T-cell (primary cell): Measurements from ENCODE around the gene IFT57. TPM values are rescaled to one million over a fixed set of nuclear protein-coding genes. Genes with fewer than 3 reads are reported as not detected.

Experiments
- ATAC-seq, 4 experiments: fragments of 200-7000 bp in 3 of 4; fragments of 150-1000 bp in 1 of 4; cut with Tn5 transposase; replicated peaks in 1 of 4; 1 replicate in 3 of 4; 2 replicates in 1 of 4; pipeline ENCODE4 v1.10.0; 2021; ENCODE audit warnings: moderate library complexity in 3 of 4, mild to moderate bottlenecking in 2 of 4, moderate number of reproducible peaks in 1 of 4
- CTCF ChIA-PET, 2 donors: fragments of 300-600 bp; sonication (Branson Sonifier 250); formaldehyde crosslinking; loops; one replicate each; lab custom pipeline; 2022; ENCODE audit warnings: antibody characterized with exemption in 2 of 2; lab: Charles Lee
- POLR2A ChIA-PET, 2 donors: fragments of 300-600 bp; sonication (Branson Sonifier 250); formaldehyde crosslinking; loops; one replicate each; lab custom pipeline; 2022; ENCODE audit warnings: antibody characterized with exemption in 2 of 2; lab: Charles Lee
- DNase-seq, 35 experiments: peaks; one replicate each; pipeline versions ENCODE4 v3.0.0 to v3.0.0-alpha.2; 2013 to 2023
- H3K27ac ChIP-seq: one replicate; pipeline ENCODE4 v1.5.1; 2013; ENCODE audit warnings: low read length
- H3K27me3 ChIP-seq, 2 experiments: replicated peaks in 1 of 2; 1 replicate in 1 of 2; 2 replicates in 1 of 2; pipeline versions ENCODE4 v1.6.1 to v1.7.0; 2013; ENCODE audit warnings: low read length in 1 of 2, mixed read lengths in 1 of 2; ENCODE audit not compliant: control insufficient read depth in 2 of 2, insufficient read depth in 2 of 2; ENCODE audit errors: extremely low read depth in 1 of 2
- H3K36me3 ChIP-seq, 2 donors: 1 replicate in 1 of 2; 2 replicates in 1 of 2; pipeline versions ENCODE4 v1.6.1 to v1.7.0; 2013; ENCODE audit warnings: low read length in 1 of 2; ENCODE audit not compliant: control insufficient read depth in 2 of 2, insufficient read depth in 1 of 2; ENCODE audit errors: extremely low read depth in 1 of 2
- H3K4me1 ChIP-seq, 2 experiments: 1 replicate in 1 of 2; 2 replicates in 1 of 2; pipeline versions ENCODE4 v1.6.1 to v1.7.0; 2013; ENCODE audit warnings: low read length in 2 of 2, mixed read lengths in 1 of 2; ENCODE audit not compliant: insufficient read depth in 2 of 2, control insufficient read depth in 1 of 2; ENCODE audit errors: extremely low read depth in 1 of 2
- H3K4me3 ChIP-seq, 2 donors: 1 replicate in 1 of 2; 2 replicates in 1 of 2; pipeline versions ENCODE4 v1.5.1 to v1.7.0; 2013; ENCODE audit warnings: mild to moderate bottlenecking in 2 of 2, low read length in 1 of 2, moderate library complexity in 1 of 2; ENCODE audit not compliant: control insufficient read depth in 1 of 2; ENCODE audit errors: extremely low read depth in 1 of 2
- H3K9me3 ChIP-seq: 2 replicates; pipeline ENCODE4 v1.7.0; 2013
- H3K27ac Mint-ChIP-seq, 2 donors: one replicate each; pipeline ENCODE4 v1.8.0; 2020 to 2021; ENCODE audit warnings: mild to moderate bottlenecking in 2 of 2, mixed read lengths in 2 of 2
- H3K27me3 Mint-ChIP-seq, 2 donors: one replicate each; pipeline ENCODE4 v1.8.0; 2021 to 2022; ENCODE audit warnings: mixed read lengths in 2 of 2
- H3K36me3 Mint-ChIP-seq: one replicate; pipeline ENCODE4 v1.8.0; 2021; ENCODE audit warnings: mixed read lengths
- H3K4me1 Mint-ChIP-seq, 3 donors: one replicate each; pipeline ENCODE4 v1.8.0; 2020 to 2022; ENCODE audit warnings: mixed read lengths in 3 of 3, mild to moderate bottlenecking in 1 of 3
- H3K4me3 Mint-ChIP-seq, 3 donors: one replicate each; pipeline ENCODE4 v1.8.0; 2020 to 2022; ENCODE audit warnings: mild to moderate bottlenecking in 3 of 3, mixed read lengths in 3 of 3, moderate library complexity in 3 of 3
- H3K9me3 Mint-ChIP-seq, 3 donors: one replicate each; pipeline ENCODE4 v1.8.0; 2020 to 2022; ENCODE audit warnings: mixed read lengths in 3 of 3
- WGBS: methylation state at CpG from one replicate; pipeline ENCODE4 v1.1.5; 2013; ENCODE audit warnings: missing lambda C conversion rate; ENCODE audit not compliant: insufficient coverage; 5-methylcytosine and 5-hydroxymethylcytosine counted together
- total RNA-seq, 35 experiments: library from RNA in 6 of 35; stranded (reverse) in 6 of 35; fragments of 120-200 nt in 1 of 35; gene quantifications; one replicate each; pipeline versions ENCODE4 v1.2.1 to v1.2.4 and lab custom pipeline; 2013 to 2026

IFT57 gene
- total RNA-seq, 5 donors from 2014 or later (not counting 1 experiment from before 2014, with no cell fraction given): 24.8 to 36.7 (median 30.0) TPM

GRCh38 chr3:108223928-108224327 lies 1.7 kb upstream of the IFT57 start:
- Histone ChIP-seq H3K36me3 (no peaks in the 10 kb centered on the region), H3K9me3 (no peaks in the 10 kb centered on the region), H3K4me1 (peaks cover 18 to 35% of the 10 kb centered on the region in 2 experiments), H3K4me3 (peak overlapping the region; percentile 38 to 94), H3K27me3 (no peaks in the 10 kb centered on the region), H3K27ac (peak overlapping the region; percentile 96)
- ChIA-PET POLR2A (interaction anchor here in 1 of 2 donors (0.6 to 3.9 kb wide), 13 partner anchors 11 to 625 kb away, joined by 3 to 35 read pairs (median 5); partner anchors contain the start of gene DZIP3), CTCF (interaction anchor here (0.6 to 1.2 kb wide), 6 partner anchors 43 to 254 kb away, joined by 3 to 11 read pairs (median 5); no protein-coding TSS in a partner anchor)
- WGBS: no CpG with 5 or more reads among the region's 4 CpGs
- peak overlapping the region; percentile 92 to 98 (median 93) for H3K4me3 Mint-ChIP-seq
- peaks cover 53 to 64% (median 57%) of the 10 kb centered on the region in 3 donors for H3K4me1 Mint-ChIP-seq
- H3K9me3 Mint-ChIP-seq: no peaks in the 10 kb centered on the region
- H3K27ac Mint-ChIP-seq: peak overlapping the region; percentile 99 to 100
- no peak for ATAC-seq
- DNase-seq: peak in 2 of 35 experiments; percentile 11 to 56
- H3K27me3 Mint-ChIP-seq: no peaks in the 10 kb centered on the region
- no peaks in the 10 kb centered on the region for H3K36me3 Mint-ChIP-seq

GRCh38 chr3:108222853-108223565 lies 785 bp upstream of the IFT57 start:
- ChIA-PET CTCF (interaction anchor here in 1 of 2 donors (0.7 to 0.8 kb wide), 2 partner anchors 95 to 97 kb away, joined by 3 read pairs; no protein-coding TSS in a partner anchor), POLR2A (interaction anchor here (0.5 to 3.9 kb wide), 17 partner anchors 12 to 623 kb away, joined by 3 to 35 read pairs (median 4); partner anchors contain the start of gene DZIP3 (in 1 of the 2))
- Mint-ChIP-seq H3K27me3 (no peaks in the 10 kb centered on the region), H3K9me3 (no peaks in the 10 kb centered on the region), H3K4me3 (peak overlapping the region; percentile 92 to 98 (median 93)), H3K4me1 (peaks cover 53 to 67% (median 64%) of the 10 kb centered on the region in 3 donors), H3K36me3 (peaks cover 4% of the 10 kb centered on the region), H3K27ac (peak overlapping the region; percentile 99 to 100)
- Histone ChIP-seq H3K27me3 (no peaks in the 10 kb centered on the region), H3K4me3 (peak overlapping the region; percentile 91 to 94), H3K9me3 (no peaks in the 10 kb centered on the region), H3K4me1 (peaks cover 18 to 35% of the 10 kb centered on the region in 2 experiments), H3K27ac (peak overlapping the region; percentile 96), H3K36me3 (no peaks in the 10 kb centered on the region)
- no CpG with 5 or more reads among the region's 5 CpGs for WGBS
- DNase-seq: peak in 1 of 35 experiments; percentile 37
- peak in 3 of 4 experiments; percentile 11 to 27 (median 27) for ATAC-seq

GRCh38 chr3:108221393-108221792 lies 831 bp downstream of the IFT57 start:
- POLR2A ChIA-PET: interaction anchor here (0.6 to 3.9 kb wide), 6 partner anchors 15 to 215 kb away, joined by 3 to 35 read pairs (median 3); no protein-coding TSS in a partner anchor
- peaks cover 18 to 35% of the 10 kb centered on the region in 2 experiments for H3K4me1 ChIP-seq
- peaks cover 59 to 74% (median 71%) of the 10 kb centered on the region in 3 donors for H3K4me1 Mint-ChIP-seq

GRCh38 chr3:108219336-108219735 lies 2.9 kb downstream of the IFT57 start:
- H3K27ac ChIP-seq: no peak overlapping the region
- H3K27me3 Mint-ChIP-seq: no peaks in the 10 kb centered on the region
- H3K36me3 ChIP-seq: peaks cover 0 to 4% of the 10 kb centered on the region in 2 donors
- H3K4me3 Mint-ChIP-seq: peak overlapping the region in 2 of 3 donors; percentile 2 to 92
- H3K4me1 Mint-ChIP-seq: peaks cover 61 to 69% (median 69%) of the 10 kb centered on the region in 3 donors
- DNase-seq: no peak
- ATAC-seq: no peak
- no peaks in the 10 kb centered on the region for H3K9me3 Mint-ChIP-seq
- no peaks in the 10 kb centered on the region for H3K9me3 ChIP-seq
- peaks cover 25% of the 10 kb centered on the region for H3K36me3 Mint-ChIP-seq
- H3K27ac Mint-ChIP-seq: peak overlapping the region; percentile 65 to 100
- H3K4me3 ChIP-seq: no peak overlapping the region
- H3K27me3 ChIP-seq: no peaks in the 10 kb centered on the region
- POLR2A ChIA-PET: interaction anchor here in 1 of 2 donors (0.6 kb wide), 1 partner anchor 267 kb away, joined by 3 read pairs; no protein-coding TSS in a partner anchor
- no CpG with 5 or more reads among the region's 9 CpGs for WGBS
- H3K4me1 ChIP-seq: peaks cover 14 to 31% of the 10 kb centered on the region in 2 experiments
- CTCF ChIA-PET: no interaction called here

More at GRCh38 chr3:108221393-108221792, 831 bp downstream of the IFT57 start:
- Histone ChIP-seq H3K27ac (peak overlapping the region; percentile 96), H3K4me3 (peak overlapping the region; percentile 91 to 94), H3K9me3 (no peaks in the 10 kb centered on the region), H3K36me3 (peaks cover 0 to 4% of the 10 kb centered on the region in 2 donors), H3K27me3 (no peaks in the 10 kb centered on the region)
- peak overlapping the region; percentile 92 to 98 (median 93) for H3K4me3 Mint-ChIP-seq
- 20% methylated on average over 2 of the region's 6 CpGs for WGBS
- H3K27me3 Mint-ChIP-seq: no peaks in the 10 kb centered on the region
- peaks cover 14% of the 10 kb centered on the region for H3K36me3 Mint-ChIP-seq
- DNase-seq (peak in 1 of 35 experiments; percentile 26), ATAC-seq (no peak)
- peak overlapping the region; percentile 99 to 100 for H3K27ac Mint-ChIP-seq
- CTCF ChIA-PET: interaction anchor here in 1 of 2 donors (0.6 to 0.8 kb wide), 2 partner anchors 96 to 129 kb away, joined by 3 read pairs; no protein-coding TSS in a partner anchor
- no peaks in the 10 kb centered on the region for H3K9me3 Mint-ChIP-seq

- H3K4me1 ChIP-seq: peaks cover 9 to 26% of the 10 kb centered on the region in 2 experiments
- H3K9me3 ChIP-seq: no peaks in the 10 kb centered on the region
- Mint-ChIP-seq H3K9me3 (no peaks in the 10 kb centered on the region), H3K27me3 (no peaks in the 10 kb centered on the region), H3K4me1 (peaks cover 56 to 63% (median 63%) of the 10 kb centered on the region in 3 donors), H3K4me3 (no peak overlapping the region), H3K36me3 (peaks cover 28% of the 10 kb centered on the region), H3K27ac (peak overlapping the region in 1 of 2 donors; percentile 23)
- H3K27ac ChIP-seq: no peak overlapping the region
- POLR2A ChIA-PET: no interaction called here
- DNase-seq: no peak
- CTCF ChIA-PET: no interaction called here
- H3K36me3 ChIP-seq: peaks cover 0 to 4% of the 10 kb centered on the region in 2 donors
- H3K27me3 ChIP-seq: no peaks in the 10 kb centered on the region
- no peak for ATAC-seq
- no peak overlapping the region for H3K4me3 ChIP-seq
Observed at GRCh38 chr3:108218811-108219210, 3.4 kb downstream of the IFT57 start.

- Histone ChIP-seq H3K4me3 (no peak overlapping the region), H3K27ac (no peak overlapping the region), H3K36me3 (peaks cover 0 to 16% of the 10 kb centered on the region in 2 donors), H3K9me3 (no peaks in the 10 kb centered on the region), H3K27me3 (no peaks in the 10 kb centered on the region), H3K4me1 (peaks cover 3 to 10% of the 10 kb centered on the region in 2 experiments)
- Mint-ChIP-seq H3K27me3 (no peaks in the 10 kb centered on the region), H3K4me3 (peak overlapping the region in 1 of 3 donors; percentile 31), H3K4me1 (peaks cover 31 to 41% (median 37%) of the 10 kb centered on the region in 3 donors), H3K27ac (peak overlapping the region in 1 of 2 donors; percentile 41), H3K9me3 (no peaks in the 10 kb centered on the region), H3K36me3 (peaks cover 53% of the 10 kb centered on the region)
- WGBS: 100% methylated on average over 1 of the region's 1 CpG
- POLR2A ChIA-PET: no interaction called here
- no peak for DNase-seq
- CTCF ChIA-PET: no interaction called here
- peak in 1 of 4 experiments; percentile 38 for ATAC-seq
Observed at GRCh38 chr3:108215871-108216270, 6.4 kb downstream of the IFT57 start.
